Panc1 (cell line): ENCODE measurements around the gene SLCO6A1.

Source experiments
- POLR2AphosphoS5 ChIP-seq: IDR thresholded peaks from 2 replicates; pipeline ENCODE4 v1.6.1; 2012; ENCODE audit warnings: mild to moderate bottlenecking, low read depth, low read length, moderate library complexity
- TF ChIP-seq, protein P1 (sequence below): fragments of 450-650 bp; IDR thresholded peaks from 2 replicates; pipeline ENCODE4 v1.5.1; 2017; ENCODE audit warnings: mild to moderate bottlenecking

DNA sequence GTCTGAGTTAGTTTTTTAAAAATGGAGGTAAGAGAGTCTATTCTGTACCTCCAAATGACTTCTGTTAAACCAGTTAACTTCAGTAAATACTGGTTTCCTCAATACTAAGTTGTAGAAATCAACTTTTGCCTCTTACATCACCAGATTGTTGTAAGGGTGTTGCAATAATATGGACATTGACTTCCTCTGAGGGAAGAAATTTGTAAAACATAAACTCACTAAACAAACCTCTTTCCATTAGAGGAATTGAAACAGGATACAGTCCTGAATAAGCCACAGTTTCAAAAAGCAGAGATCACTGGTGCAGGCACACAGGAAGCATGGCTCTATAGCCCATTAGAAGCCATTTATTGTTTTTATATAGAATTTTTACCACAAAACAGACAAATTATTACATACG lies 32.7 kb upstream of the SLCO6A1 start:
- no peak for TF ChIP-seq POLR2AphosphoS5
- TF ChIP-seq, protein P1, sequence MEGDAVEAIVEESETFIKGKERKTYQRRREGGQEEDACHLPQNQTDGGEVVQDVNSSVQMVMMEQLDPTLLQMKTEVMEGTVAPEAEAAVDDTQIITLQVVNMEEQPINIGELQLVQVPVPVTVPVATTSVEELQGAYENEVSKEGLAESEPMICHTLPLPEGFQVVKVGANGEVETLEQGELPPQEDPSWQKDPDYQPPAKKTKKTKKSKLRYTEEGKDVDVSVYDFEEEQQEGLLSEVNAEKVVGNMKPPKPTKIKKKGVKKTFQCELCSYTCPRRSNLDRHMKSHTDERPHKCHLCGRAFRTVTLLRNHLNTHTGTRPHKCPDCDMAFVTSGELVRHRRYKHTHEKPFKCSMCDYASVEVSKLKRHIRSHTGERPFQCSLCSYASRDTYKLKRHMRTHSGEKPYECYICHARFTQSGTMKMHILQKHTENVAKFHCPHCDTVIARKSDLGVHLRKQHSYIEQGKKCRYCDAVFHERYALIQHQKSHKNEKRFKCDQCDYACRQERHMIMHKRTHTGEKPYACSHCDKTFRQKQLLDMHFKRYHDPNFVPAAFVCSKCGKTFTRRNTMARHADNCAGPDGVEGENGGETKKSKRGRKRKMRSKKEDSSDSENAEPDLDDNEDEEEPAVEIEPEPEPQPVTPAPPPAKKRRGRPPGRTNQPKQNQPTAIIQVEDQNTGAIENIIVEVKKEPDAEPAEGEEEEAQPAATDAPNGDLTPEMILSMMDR, result no peak
